ENCODE data around the gene REM2.

REM2 gene

DNA sequence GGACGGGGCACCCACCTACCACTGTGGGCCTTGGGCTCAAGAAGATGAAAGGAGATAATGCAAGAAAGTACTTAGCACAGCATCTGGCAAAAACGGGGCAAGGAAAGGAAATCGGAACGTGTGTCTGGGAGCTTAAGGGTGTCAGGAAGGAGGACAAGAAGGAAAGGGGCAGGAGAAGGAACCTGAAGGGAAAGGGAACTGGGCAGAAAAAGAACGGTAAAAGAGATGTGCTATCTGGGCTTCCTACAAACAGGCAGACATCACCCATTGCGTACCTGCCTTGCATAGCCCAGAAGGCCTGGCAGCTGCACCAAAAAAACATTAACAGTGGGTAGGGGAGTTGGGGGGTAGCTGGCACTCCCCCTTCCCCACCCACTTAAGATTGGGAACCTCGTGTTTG, 958 bp upstream of the REM2 start:
- DNase-seq (ENCODE audit: extremely low read depth, low read depth) = no peak
- TF ChIP-seq, protein P1, sequence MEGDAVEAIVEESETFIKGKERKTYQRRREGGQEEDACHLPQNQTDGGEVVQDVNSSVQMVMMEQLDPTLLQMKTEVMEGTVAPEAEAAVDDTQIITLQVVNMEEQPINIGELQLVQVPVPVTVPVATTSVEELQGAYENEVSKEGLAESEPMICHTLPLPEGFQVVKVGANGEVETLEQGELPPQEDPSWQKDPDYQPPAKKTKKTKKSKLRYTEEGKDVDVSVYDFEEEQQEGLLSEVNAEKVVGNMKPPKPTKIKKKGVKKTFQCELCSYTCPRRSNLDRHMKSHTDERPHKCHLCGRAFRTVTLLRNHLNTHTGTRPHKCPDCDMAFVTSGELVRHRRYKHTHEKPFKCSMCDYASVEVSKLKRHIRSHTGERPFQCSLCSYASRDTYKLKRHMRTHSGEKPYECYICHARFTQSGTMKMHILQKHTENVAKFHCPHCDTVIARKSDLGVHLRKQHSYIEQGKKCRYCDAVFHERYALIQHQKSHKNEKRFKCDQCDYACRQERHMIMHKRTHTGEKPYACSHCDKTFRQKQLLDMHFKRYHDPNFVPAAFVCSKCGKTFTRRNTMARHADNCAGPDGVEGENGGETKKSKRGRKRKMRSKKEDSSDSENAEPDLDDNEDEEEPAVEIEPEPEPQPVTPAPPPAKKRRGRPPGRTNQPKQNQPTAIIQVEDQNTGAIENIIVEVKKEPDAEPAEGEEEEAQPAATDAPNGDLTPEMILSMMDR (IDR thresholded peaks at IDR 0.05; ENCODE audit: low read depth, low read length) = no peak

DNA sequence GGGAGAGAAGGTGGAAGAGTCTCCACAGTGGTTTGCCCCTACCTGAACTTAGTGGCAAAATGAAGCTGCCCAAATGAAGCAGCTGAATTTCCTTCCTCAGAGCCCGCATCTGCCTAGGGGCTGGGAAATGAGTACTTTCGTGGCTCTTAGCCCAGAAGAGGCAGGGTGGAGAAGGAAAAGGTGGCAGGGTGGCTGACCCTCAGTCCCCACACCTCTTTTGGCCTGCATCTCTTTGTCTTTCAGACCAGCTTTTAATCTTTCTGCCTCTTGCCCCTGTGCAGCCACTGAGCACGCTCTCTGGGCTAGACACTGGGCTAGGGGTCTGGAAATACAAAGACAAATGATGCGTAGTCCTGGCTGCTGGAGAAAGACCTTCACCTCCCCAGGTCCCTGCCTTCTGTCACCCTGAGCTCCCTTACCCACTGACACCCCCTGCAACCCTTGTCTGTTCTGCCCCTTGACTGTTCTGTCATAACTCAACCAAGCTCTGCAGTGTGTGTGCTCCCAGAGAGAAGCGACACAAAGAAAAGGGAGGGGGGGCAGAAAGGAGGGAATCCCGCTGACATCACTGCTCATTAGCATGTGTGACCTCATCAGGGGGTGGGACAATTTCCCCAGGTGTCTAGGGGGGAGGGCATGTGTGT, 371 bp upstream of the REM2 start:
- no peak for DNase-seq (ENCODE audit: extremely low read depth, low read depth)
- TF ChIP-seq, protein P1 (IDR thresholded peaks at IDR 0.05; ENCODE audit: low read depth, low read length) = no peak

DNA sequence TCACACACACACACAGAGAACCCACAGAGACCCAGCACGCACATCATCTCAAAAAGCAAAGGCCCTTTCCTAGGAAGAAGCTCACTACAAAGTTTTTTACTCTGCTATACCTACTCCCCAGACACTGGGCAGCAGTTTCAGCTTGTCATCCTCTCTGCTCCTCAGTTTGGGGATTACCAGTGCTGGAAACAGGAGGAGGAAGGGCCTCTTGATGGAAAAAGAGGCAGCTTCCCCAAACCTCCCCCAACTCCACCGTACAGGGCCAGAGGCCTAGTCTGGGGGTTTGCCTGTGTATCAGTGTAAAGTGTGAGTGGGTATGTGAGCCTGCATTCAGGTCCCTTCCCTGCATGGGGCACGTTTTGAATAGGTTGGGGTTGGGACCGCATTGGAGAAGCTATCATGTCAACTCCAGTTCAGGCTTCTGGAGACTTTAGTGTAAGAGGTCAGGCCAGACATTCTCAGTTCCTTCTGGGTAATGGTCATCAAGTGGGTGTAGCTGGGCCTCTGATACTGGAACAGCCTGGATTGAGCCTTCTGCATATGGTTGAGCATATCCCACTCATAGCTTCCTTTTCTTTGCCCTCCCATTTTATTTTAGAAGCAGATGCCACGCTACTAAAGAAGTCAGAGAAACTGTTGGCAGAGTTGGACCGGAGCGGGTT, 1.2 kb downstream of the REM2 start:
- TF ChIP-seq, protein P1 (IDR thresholded peaks at IDR 0.05; ENCODE audit: low read depth, low read length) = no peak

DNA sequence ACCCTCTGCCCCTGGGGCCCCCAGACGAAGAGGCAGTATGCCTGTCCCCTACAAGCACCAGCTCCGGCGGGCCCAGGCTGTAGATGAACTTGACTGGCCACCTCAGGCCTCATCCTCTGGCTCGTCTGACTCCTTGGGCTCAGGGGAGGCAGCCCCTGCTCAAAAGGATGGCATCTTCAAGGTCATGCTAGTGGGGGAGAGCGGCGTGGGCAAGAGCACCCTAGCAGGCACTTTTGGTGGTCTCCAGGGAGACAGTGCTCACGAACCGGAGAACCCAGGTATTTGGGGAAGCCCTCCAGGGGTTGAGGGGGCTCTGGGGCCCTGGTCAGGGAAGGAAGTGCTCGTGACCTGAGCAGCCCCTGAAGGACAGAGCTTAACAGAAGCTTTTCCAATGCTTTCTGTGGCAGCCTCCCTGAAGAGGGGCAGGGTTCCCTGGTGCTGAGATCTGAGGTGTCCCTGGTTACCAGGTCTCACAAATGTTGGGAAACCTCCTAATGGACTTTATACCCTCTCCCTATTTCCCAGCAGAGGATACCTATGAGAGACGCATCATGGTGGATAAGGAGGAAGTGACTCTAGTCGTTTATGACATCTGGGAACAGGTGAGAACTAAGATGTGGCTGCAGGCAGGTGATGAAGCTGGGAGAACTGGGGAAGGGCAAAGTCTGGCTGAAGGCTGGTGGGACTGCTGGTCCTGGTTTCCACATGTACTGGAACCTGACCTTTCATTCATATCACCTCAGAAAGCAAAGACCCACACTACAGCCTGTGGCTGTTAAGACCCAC, 1.9 kb downstream of the REM2 start:
- TF ChIP-seq, protein P1 (IDR thresholded peaks at IDR 0.05; ENCODE audit: low read depth, low read length) = no peak
- DNase-seq (ENCODE audit: extremely low read depth, low read depth) = no peak

More for the DNA sequence above, 1.2 kb downstream of the REM2 start:
- no peak for DNase-seq (ENCODE audit: extremely low read depth, low read depth)

DNA sequence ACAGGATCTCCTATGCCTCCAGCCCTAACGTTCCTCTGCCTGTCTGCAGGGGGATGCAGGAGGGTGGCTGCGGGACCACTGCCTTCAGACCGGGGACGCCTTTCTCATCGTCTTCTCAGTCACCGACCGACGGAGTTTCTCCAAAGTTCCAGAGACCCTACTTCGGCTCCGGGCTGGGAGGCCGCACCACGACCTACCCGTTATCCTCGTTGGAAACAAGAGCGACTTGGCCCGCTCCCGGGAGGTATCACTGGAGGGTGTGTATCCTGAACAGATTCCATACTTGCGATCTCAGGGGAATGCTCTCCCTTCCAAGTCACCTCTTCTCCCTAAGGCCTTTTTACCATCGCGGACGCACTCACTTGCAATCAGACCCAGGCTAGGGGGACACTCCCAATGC, 3.0 kb downstream of the REM2 start:
- DNase-seq (ENCODE audit: extremely low read depth, low read depth) = no peak
- TF ChIP-seq, protein P1 (IDR thresholded peaks at IDR 0.05; ENCODE audit: low read depth, low read length) = no peak

DNA sequence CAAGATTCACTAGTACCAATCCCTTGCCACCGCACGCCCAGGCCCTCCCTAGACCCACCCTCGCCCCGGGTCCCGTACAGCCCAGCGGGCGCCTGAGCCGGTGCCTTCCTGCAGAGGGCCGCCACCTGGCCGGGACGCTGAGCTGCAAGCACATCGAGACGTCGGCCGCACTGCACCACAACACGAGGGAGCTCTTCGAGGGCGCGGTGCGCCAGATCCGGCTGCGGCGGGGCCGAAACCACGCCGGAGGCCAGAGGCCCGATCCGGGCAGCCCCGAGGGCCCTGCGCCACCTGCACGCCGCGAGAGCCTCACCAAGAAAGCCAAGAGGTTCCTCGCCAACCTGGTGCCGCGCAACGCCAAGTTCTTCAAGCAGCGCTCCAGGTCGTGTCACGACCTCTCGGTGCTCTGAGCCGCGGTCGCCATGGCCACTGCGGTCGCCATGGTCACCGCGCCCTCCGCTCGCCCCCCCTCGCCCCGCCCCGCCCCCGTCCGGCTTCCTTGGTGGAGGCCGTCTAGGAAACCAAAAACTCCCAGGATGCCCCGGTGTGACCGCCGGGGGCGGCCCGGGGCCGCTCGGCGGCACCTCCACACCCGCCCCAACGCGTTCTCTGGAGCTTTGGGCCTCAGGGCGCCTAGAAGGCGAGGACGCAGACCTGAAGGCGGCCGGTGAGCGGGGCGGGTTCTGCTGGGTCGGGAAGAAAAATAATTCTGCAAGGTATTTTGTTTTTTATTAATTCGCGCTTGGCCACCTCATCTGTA, 3.7 kb downstream of the REM2 start:
- DNase-seq (ENCODE audit: extremely low read depth, low read depth) = no peak
- TF ChIP-seq, protein P1 (IDR thresholded peaks at IDR 0.05; ENCODE audit: low read depth, low read length) = no peak; the same call in 1 of the 2 replicates

Data from AG09319 (cell line).